T-helper 2 cell treated with Interferon-gamma antibody and Interleukin-4, amounts not matched to agents 5 μg/mL and 100 μg/mL, for 36 hours (primary cell): ENCODE data around the gene SLC6A18.
"Not testable (repeated sequence)": the region's sequence is repeated elsewhere in the genome, so short reads cannot be mapped to it uniquely, and the experiment has no call there.

ENCODE experiments used
- DNase-seq: peaks from one replicate; pipeline ENCODE4 v3.0.0; 2021; ENCODE audit warnings: low spot score
- H3K27ac Mint-ChIP-seq: one replicate; pipeline ENCODE4 v1.8.0; 2021; ENCODE audit warnings: mild to moderate bottlenecking, mixed read lengths
- H3K27me3 Mint-ChIP-seq: one replicate; pipeline ENCODE4 v1.8.0; 2021; ENCODE audit warnings: low read depth, mixed read lengths
- H3K36me3 Mint-ChIP-seq: one replicate; pipeline ENCODE4 v1.8.0; 2021; ENCODE audit warnings: low read depth, mixed read lengths
- H3K4me1 Mint-ChIP-seq: one replicate; pipeline ENCODE4 v1.8.0; 2021; ENCODE audit warnings: low read depth, mixed read lengths
- H3K4me3 Mint-ChIP-seq: one replicate; pipeline ENCODE4 v1.8.0; 2022; ENCODE audit warnings: mild to moderate bottlenecking, moderate library complexity, mixed read lengths
- H3K9me3 Mint-ChIP-seq: one replicate; pipeline ENCODE4 v1.8.0; 2021; ENCODE audit warnings: mixed read lengths

The SLC6A18 gene

DNA sequence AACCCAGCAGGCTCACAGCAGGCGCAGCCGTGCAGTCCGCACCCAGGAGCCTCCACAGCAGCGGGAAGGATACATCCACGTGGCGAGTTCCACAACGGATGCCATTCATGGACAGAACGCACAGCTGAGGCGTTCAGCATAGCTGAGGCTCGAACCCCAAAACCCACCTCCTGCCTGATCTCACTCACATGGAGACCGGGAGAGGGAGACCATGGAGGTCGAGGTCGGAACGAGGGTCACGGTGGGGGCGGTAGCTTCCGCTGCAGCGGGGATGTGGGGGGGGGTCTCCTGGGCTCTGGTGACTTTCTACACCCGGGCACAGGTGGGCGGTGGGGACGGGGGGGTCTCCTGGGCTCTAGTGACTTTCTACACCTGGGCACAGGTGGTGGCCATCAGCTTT, 52.1 kb downstream of the SLC6A18 start:
- H3K27ac Mint-ChIP-seq = no peak overlapping the region
- H3K27me3 Mint-ChIP-seq = no peaks in the 10 kb centered on the region
- no peaks in the 10 kb centered on the region for H3K9me3 Mint-ChIP-seq
- H3K4me1 Mint-ChIP-seq = no peaks in the 10 kb centered on the region
- no peak for DNase-seq
- H3K36me3 Mint-ChIP-seq = peaks cover 14% of the 10 kb centered on the region
- no peak overlapping the region for H3K4me3 Mint-ChIP-seq

DNA sequence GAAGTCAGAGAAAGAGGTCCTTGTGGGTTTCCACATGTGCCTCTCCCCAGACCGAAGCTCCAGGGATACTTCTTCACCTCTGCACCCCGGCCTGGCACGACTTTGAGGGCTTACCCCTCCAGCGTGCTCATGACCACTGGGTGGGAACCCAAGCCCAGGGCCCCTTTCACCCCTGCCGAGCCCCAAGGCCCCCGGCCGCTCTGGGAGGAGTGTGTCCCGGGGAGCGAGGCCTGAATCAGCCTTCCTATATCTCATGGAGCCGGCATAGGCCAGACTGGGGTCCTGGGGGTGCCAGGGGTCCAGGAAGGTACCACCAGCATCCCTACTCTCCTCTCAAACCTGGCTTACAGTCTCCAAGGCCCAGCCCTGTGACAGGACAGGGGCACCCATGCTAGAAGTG, 52.6 kb downstream of the SLC6A18 start:
- H3K9me3 Mint-ChIP-seq = no peaks in the 10 kb centered on the region
- H3K27ac Mint-ChIP-seq = no peak overlapping the region
- H3K27me3 Mint-ChIP-seq = no peaks in the 10 kb centered on the region
- H3K4me3 Mint-ChIP-seq = no peak overlapping the region
- H3K4me1 Mint-ChIP-seq = no peaks in the 10 kb centered on the region
- no peak for DNase-seq
- peaks cover 14% of the 10 kb centered on the region for H3K36me3 Mint-ChIP-seq

GRCh38 chr5:1278216-1278615, 53.0 kb downstream of the SLC6A18 start:
- Mint-ChIP-seq H3K27me3 (no peaks in the 10 kb centered on the region), H3K4me1 (no peaks in the 10 kb centered on the region), H3K36me3 (peaks cover 14% of the 10 kb centered on the region), H3K4me3 (no peak overlapping the region), H3K27ac (no peak overlapping the region), H3K9me3 (no peaks in the 10 kb centered on the region)
- no peak for DNase-seq

DNA sequence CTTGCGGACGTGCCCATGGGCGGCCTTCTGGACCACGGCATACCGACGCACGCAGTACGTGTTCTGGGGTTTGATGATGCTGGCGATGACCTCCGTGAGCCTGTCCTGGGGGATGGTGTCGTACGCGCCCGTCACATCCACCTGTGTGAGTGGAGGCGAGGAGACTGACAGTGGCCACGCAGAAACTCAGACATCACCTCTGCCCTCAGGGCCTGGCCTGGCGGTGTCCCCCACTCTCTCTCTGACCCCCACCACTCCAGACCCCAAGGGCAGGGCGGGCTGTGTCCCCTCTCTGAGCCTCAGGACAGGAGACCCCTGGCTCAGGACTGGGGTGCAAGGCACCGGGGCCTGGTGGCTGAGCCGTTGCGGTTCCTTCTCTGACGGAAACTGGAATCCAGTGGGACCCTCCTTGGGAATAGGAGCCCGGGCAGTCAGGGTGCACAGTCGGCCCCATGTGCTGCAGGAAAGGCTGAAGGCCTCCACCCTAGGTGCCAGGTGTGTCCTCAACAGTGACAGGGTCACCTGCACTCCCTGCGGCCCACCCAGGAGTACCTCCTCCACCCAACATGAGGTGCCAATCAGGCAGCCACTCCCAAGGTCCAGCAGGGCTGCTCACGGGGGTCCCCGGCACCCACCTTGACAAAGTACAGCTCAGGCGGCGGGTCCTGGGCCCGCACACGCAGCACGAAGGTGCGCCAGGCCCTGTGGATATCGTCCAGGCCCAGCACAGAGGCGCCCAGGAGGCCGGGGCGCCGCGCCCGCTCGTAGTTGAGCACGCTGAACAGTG, 53.7 kb downstream of the SLC6A18 start:
- no peaks in the 10 kb centered on the region for H3K4me1 Mint-ChIP-seq
- DNase-seq = no peak
- H3K4me3 Mint-ChIP-seq = no peak overlapping the region
- H3K27me3 Mint-ChIP-seq = no peaks in the 10 kb centered on the region
- H3K36me3 Mint-ChIP-seq = peaks cover 14% of the 10 kb centered on the region
- H3K9me3 Mint-ChIP-seq = no peaks in the 10 kb centered on the region
- no peak overlapping the region for H3K27ac Mint-ChIP-seq

DNA sequence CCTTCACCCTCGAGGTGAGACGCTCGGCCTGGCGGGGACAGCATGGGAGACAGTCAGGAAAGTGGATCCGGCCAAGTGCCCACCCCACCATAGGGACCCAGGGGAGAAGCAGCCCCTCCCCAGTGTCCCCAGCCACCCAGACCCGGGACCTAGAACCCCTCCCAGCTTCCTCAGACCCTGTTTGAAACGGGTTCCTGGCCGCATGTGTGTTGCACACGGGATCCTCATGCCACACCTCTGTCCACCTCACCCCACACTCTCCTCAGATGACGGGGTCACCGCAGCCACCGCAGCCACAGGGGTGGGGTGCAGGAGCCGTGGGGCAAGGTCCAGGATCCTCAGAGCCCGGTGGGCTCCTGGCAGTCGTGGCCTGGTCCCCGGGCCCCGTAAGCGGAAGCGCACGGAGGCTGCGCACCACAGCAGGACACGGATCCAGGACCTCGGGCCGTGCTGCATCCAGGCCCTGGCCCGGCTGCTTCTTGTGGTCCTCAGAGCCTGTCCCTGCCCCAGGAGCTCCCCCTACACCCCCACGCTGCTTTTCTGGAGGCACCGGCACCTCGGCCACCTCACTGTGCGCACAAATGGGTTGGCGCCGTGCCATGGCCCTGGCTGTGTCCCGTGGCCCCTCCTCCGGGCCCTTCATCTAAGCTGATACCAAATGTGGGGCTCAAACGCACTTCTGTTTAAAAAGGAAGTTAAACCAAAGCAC, 54.4 kb downstream of the SLC6A18 start:
- no peaks in the 10 kb centered on the region for H3K9me3 Mint-ChIP-seq
- H3K27ac Mint-ChIP-seq = no peak overlapping the region
- no peaks in the 10 kb centered on the region for H3K27me3 Mint-ChIP-seq
- H3K36me3 Mint-ChIP-seq = peaks cover 7% of the 10 kb centered on the region
- H3K4me3 Mint-ChIP-seq = no peak overlapping the region
- no peaks in the 10 kb centered on the region for H3K4me1 Mint-ChIP-seq
- DNase-seq = no peak

- H3K4me3 Mint-ChIP-seq = no peak overlapping the region
- no peak overlapping the region for H3K27ac Mint-ChIP-seq
- no peaks in the 10 kb centered on the region for H3K9me3 Mint-ChIP-seq
- DNase-seq = no peak
- no peaks in the 10 kb centered on the region for H3K27me3 Mint-ChIP-seq
- H3K36me3 Mint-ChIP-seq = peaks cover 6% of the 10 kb centered on the region
- H3K4me1 Mint-ChIP-seq = no peaks in the 10 kb centered on the region
Observed at GRCh38 chr5:1280177-1281037, 55.2 kb downstream of the SLC6A18 start.

DNA sequence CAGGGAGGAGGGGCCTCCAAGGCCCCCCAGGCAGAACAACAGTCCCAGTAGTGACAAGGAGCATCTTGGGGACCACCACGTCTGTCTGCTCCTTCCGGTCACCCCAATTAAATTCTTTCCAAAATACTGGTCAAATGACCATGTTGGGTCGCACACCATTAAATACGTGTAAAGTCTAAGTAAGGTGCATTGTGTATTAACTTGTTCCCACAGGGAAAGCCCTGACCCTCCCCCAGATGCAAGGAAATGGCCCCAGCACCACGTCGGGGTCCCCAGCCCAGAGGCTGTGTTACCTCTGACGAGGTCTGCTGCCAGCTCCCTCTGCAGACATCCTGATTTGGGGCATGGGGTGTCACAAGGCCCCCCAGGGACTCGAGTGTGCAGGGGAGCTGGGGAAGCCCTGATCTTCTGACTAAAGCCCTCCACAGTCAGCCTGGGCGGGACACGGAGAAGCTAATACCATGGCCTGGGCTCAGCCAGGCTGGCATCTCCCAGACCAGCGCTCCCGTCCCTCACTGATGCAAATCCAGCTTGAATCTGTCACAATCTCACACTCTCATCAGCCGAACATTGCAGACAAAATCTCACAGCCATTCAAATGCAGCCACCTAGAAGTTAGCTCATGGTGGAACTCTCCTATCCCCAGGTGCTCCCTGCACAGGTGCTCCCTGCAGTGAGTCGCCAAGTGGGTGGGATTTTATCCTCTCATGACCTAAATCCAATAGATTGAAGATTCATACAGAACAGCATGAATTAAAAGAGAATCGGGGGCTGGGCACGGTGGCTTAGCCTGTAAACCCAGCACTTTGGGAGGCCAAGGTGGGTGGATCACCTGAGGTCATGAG, 56.1 kb downstream of the SLC6A18 start:
- Mint-ChIP-seq H3K27ac (no peak overlapping the region), H3K36me3 (peaks cover 8% of the 10 kb centered on the region), H3K4me3 (no peak overlapping the region), H3K4me1 (no peaks in the 10 kb centered on the region), H3K9me3 (no peaks in the 10 kb centered on the region), H3K27me3 (no peaks in the 10 kb centered on the region)
- no peak for DNase-seq

DNA sequence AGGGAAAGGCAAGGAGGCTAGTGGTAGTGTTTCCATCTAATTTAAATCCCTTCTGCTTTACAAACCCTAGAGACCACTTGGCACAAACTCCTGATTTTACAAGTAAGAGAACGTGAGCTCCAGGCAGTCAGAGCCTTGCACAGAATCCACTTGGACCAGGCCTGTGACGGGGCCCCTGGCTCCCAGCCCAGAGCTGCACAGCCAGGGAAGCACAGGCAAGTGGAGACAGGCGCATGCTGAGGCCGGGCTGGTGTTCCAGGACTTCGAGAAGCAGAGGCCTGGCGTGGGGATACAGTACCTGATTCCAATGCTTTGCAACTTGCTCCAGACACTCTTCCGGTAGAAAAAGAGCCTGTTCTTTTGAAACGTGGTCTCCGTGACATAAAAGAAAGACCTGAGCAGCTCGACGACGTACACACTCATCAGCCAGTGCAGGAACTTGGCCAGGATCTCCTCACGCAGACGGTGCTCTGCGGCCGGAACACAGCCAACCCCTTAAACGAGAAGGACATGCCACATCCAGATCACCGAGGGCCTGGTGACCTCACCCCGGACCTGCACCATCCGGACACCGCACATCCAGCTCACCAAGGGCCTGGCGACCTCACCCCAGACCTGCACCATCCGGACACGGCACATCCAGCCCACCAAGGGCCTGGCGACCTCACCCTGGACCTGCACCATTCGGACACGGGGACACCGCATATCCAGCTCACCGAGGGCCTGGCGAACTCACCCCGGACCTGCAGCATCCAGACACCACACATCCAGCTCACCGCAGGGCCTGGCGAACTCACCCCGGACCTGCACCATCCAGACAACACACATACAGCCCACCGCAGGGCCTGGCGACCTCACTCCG, 57.2 kb downstream of the SLC6A18 start:
- no peaks in the 10 kb centered on the region for H3K9me3 Mint-ChIP-seq
- peaks cover 12% of the 10 kb centered on the region for H3K36me3 Mint-ChIP-seq
- no peaks in the 10 kb centered on the region for H3K27me3 Mint-ChIP-seq
- H3K4me3 Mint-ChIP-seq = no peak overlapping the region
- no peak overlapping the region for H3K27ac Mint-ChIP-seq
- no peaks in the 10 kb centered on the region for H3K4me1 Mint-ChIP-seq
- DNase-seq = no peak

GRCh38 chr5:1282993-1283728, 58.0 kb downstream of the SLC6A18 start:
- H3K27me3 Mint-ChIP-seq, H3K9me3 Mint-ChIP-seq, H3K27ac Mint-ChIP-seq, H3K4me1 Mint-ChIP-seq, H3K4me3 Mint-ChIP-seq, DNase-seq: not testable (repeated sequence)
- peaks cover 16% of the 10 kb centered on the region for H3K36me3 Mint-ChIP-seq

DNA sequence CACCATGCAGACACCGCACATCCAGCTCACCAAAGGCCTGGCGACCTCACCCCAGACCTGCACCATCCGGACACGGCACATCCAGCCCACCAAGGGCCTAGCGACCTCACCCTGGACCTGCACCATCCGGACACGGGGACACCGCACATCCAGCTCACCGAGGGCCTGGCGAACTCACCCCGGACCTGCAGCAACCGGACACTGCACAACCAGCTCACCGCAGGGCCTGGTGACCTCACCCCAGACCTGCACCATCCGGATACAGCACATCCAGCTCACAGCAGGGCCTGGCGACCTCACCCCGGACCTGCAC, 58.5 kb downstream of the SLC6A18 start:
- not testable (repeated sequence) for DNase-seq, H3K9me3 Mint-ChIP-seq, H3K27ac Mint-ChIP-seq, H3K4me3 Mint-ChIP-seq, H3K4me1 Mint-ChIP-seq, H3K27me3 Mint-ChIP-seq
- H3K36me3 Mint-ChIP-seq = peaks cover 18% of the 10 kb centered on the region

GRCh38 chr5:1284336-1284970, 59.3 kb downstream of the SLC6A18 start:
- not testable (repeated sequence) for H3K4me3 Mint-ChIP-seq, H3K4me1 Mint-ChIP-seq, H3K9me3 Mint-ChIP-seq, H3K27ac Mint-ChIP-seq, DNase-seq, H3K27me3 Mint-ChIP-seq
- peaks cover 22% of the 10 kb centered on the region for H3K36me3 Mint-ChIP-seq

- peaks cover 8% of the 10 kb centered on the region for H3K9me3 Mint-ChIP-seq
Observed at GRCh38 chr5:1285141-1285540, 60.0 kb downstream of the SLC6A18 start.

More at GRCh38 chr5:1285141-1285540, 60.0 kb downstream of the SLC6A18 start:
- H3K36me3 Mint-ChIP-seq = peaks cover 22% of the 10 kb centered on the region
- no peak overlapping the region for H3K4me3 Mint-ChIP-seq
- H3K27me3 Mint-ChIP-seq = no peaks in the 10 kb centered on the region
- DNase-seq = no peak
- no peaks in the 10 kb centered on the region for H3K4me1 Mint-ChIP-seq
- H3K27ac Mint-ChIP-seq = no peak overlapping the region
